Neural cell (in vitro differentiated cells): ENCODE data around the gene AFF2. TPM values are rescaled to one million over a fixed set of nuclear protein-coding genes. Genes with fewer than 3 reads are reported as not detected.

Source experiments
- H2AFZ ChIP-seq: fragments of 200-600, 300-800 bp; sonication (generic), shearing (Covaris generic); 2 replicates; pipeline ENCODE4 v1.6.0; 2014; ENCODE audit warnings: low read depth, mild to moderate bottlenecking, antibody characterized with exemption, low read length, moderate library complexity
- H3F3A ChIP-seq: fragments of 200-600 bp; shearing (Covaris generic); 2 replicates; pipeline ENCODE4 v1.6.1; 2016; ENCODE audit warnings: mild to moderate bottlenecking, moderate library complexity, mixed read lengths, antibody characterized with exemption, low read length; ENCODE audit not compliant: insufficient read depth, poor library complexity, severe bottlenecking
- H3K27ac ChIP-seq: fragments of 200-600, 300-800 bp; sonication (generic), shearing (Covaris generic); 2 replicates; pipeline ENCODE4 v1.5.1; 2014; ENCODE audit warnings: mild to moderate bottlenecking, low read length, moderate library complexity
- H3K27me3 ChIP-seq: fragments of 300-800, 200-600 bp; sonication (generic), shearing (Covaris generic); 2 replicates; pipeline ENCODE4 v1.6.0; 2014; ENCODE audit warnings: mild to moderate bottlenecking, low read depth, low read length, moderate library complexity; ENCODE audit not compliant: insufficient read depth
- H3K36me3 ChIP-seq: fragments of 300-800, 200-600 bp; sonication (generic), shearing (Covaris generic); 2 replicates; pipeline ENCODE4 v1.5.1; 2014; ENCODE audit warnings: mild to moderate bottlenecking, antibody characterized with exemption, low read length, moderate library complexity; ENCODE audit not compliant: insufficient read depth
- H3K4me2 ChIP-seq: fragments of 300-800, 200-600 bp; sonication (generic), shearing (Covaris generic); 2 replicates; pipeline ENCODE4 v1.6.0; 2014; ENCODE audit warnings: mild to moderate bottlenecking, low read length
- H3K4me3 ChIP-seq: fragments of 300-800, 200-600 bp; sonication (generic), shearing (Covaris generic); 2 replicates; pipeline ENCODE4 v1.5.1; 2014; ENCODE audit warnings: mild to moderate bottlenecking, low read length, moderate library complexity
- H3K79me2 ChIP-seq: fragments of 200-600 bp; shearing (Covaris generic); replicated peaks from 2 replicates; pipeline ENCODE4 v1.6.0; 2014; ENCODE audit warnings: mild to moderate bottlenecking, low read length, moderate library complexity; ENCODE audit not compliant: insufficient read depth
- H3K9ac ChIP-seq: fragments of 300-800, 200-600 bp; sonication (generic), shearing (Covaris generic); 2 replicates; pipeline ENCODE4 v1.6.1; 2016; ENCODE audit warnings: mild to moderate bottlenecking, low read length, mixed read lengths
- H3K9me2 ChIP-seq: fragments of 200-600 bp; shearing (Covaris generic); 2 replicates; pipeline ENCODE4 v1.6.1; 2016; ENCODE audit warnings: mild to moderate bottlenecking, low read length, mixed read lengths; ENCODE audit not compliant: insufficient read depth
- H3K9me3 ChIP-seq: fragments of 200-600, 300-800 bp; sonication (generic), shearing (Covaris generic); 2 replicates; pipeline ENCODE4 v1.6.1; 2016; ENCODE audit warnings: mild to moderate bottlenecking, mixed run types, low read length, moderate library complexity, mixed read lengths
- H4K20me1 ChIP-seq: fragments of 200-600 bp; shearing (Covaris generic); 2 replicates; pipeline ENCODE4 v1.6.1; 2016; ENCODE audit warnings: mild to moderate bottlenecking, mixed run types; ENCODE audit not compliant: insufficient read depth
- CTCF ChIP-seq: fragments of 450-650 bp; IDR thresholded peaks from 2 replicates; pipeline ENCODE4 v1.5.1; 2014; ENCODE audit warnings: antibody characterized with exemption, mild to moderate bottlenecking, moderate library complexity; ENCODE audit not compliant: poor library complexity, severe bottlenecking
- EP300 ChIP-seq: fragments of 450-650 bp; conservative IDR thresholded peaks from 2 replicates; pipeline ENCODE4 v1.6.1; 2014; ENCODE audit warnings: antibody characterized with exemption, mild to moderate bottlenecking, moderate library complexity; ENCODE audit not compliant: poor library complexity, severe bottlenecking
- EZH2 ChIP-seq: fragments of 200-600, 300-800 bp; shearing (Covaris generic), sonication (generic); IDR thresholded peaks from 2 replicates; pipeline ENCODE4 v1.6.1; 2014; ENCODE audit warnings: antibody characterized with exemption, low read length, borderline replicate concordance, mild to moderate bottlenecking; ENCODE audit not compliant: insufficient read depth, poor library complexity, severe bottlenecking
- MXI1 ChIP-seq: fragments of 450-650 bp; conservative IDR thresholded peaks from 2 replicates; pipeline ENCODE4 v1.6.1; 2014; ENCODE audit warnings: antibody characterized with exemption, mild to moderate bottlenecking; ENCODE audit not compliant: poor library complexity, severe bottlenecking
- POLR2AphosphoS5 ChIP-seq: IDR thresholded peaks from 2 replicates; pipeline ENCODE4 v1.6.1; 2012
- RAD21 ChIP-seq: fragments of 450-650 bp; conservative IDR thresholded peaks from 2 replicates; pipeline ENCODE4 v1.6.1; 2014; ENCODE audit warnings: antibody characterized with exemption, mild to moderate bottlenecking, moderate library complexity
- SMC3 ChIP-seq: fragments of 450-650 bp; conservative IDR thresholded peaks from 2 replicates; pipeline ENCODE4 v1.6.1; 2014; ENCODE audit warnings: antibody characterized with exemption, mild to moderate bottlenecking, moderate library complexity; ENCODE audit not compliant: poor library complexity
- TAF1 ChIP-seq: IDR thresholded peaks from 2 replicates; pipeline ENCODE4 v1.6.1; 2012; ENCODE audit warnings: low read depth
- polyA minus RNA-seq: library from RNA; depleted of rRNA, polyadenylated mRNA; stranded (reverse); fragments of >200 nt; gene quantifications from 2 replicates; pipeline ENCODE4 v1.2.3, GENCODE V29; 2014
- polyA plus RNA-seq: library from polyadenylated mRNA; depleted of rRNA; stranded (reverse); fragments of >200 nt; gene quantifications from 2 replicates; pipeline ENCODE4 v1.2.3, GENCODE V29; 2014
- TF ChIP-seq, protein P1 (sequence below): IDR thresholded peaks from 2 replicates; pipeline ENCODE4 v1.6.1; 2012; ENCODE audit warnings: borderline replicate concordance

AFF2 gene
- polyA plus RNA-seq = 10.5 and 18.6 TPM in 2 replicates
- polyA minus RNA-seq = 391 and 420 TPM in 2 replicates

- TF ChIP-seq RAD21 (peak; percentile 23), TAF1 (peak; percentile 30), POLR2AphosphoS5 (no peak), EZH2 (no peak), EP300 (no peak), MXI1 (no peak), SMC3 (no peak), CTCF (no peak)
- TF ChIP-seq, protein P1, sequence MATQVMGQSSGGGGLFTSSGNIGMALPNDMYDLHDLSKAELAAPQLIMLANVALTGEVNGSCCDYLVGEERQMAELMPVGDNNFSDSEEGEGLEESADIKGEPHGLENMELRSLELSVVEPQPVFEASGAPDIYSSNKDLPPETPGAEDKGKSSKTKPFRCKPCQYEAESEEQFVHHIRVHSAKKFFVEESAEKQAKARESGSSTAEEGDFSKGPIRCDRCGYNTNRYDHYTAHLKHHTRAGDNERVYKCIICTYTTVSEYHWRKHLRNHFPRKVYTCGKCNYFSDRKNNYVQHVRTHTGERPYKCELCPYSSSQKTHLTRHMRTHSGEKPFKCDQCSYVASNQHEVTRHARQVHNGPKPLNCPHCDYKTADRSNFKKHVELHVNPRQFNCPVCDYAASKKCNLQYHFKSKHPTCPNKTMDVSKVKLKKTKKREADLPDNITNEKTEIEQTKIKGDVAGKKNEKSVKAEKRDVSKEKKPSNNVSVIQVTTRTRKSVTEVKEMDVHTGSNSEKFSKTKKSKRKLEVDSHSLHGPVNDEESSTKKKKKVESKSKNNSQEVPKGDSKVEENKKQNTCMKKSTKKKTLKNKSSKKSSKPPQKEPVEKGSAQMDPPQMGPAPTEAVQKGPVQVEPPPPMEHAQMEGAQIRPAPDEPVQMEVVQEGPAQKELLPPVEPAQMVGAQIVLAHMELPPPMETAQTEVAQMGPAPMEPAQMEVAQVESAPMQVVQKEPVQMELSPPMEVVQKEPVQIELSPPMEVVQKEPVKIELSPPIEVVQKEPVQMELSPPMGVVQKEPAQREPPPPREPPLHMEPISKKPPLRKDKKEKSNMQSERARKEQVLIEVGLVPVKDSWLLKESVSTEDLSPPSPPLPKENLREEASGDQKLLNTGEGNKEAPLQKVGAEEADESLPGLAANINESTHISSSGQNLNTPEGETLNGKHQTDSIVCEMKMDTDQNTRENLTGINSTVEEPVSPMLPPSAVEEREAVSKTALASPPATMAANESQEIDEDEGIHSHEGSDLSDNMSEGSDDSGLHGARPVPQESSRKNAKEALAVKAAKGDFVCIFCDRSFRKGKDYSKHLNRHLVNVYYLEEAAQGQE = no peak
- peaks cover 41% of the 10 kb centered on the region for H3K79me2 ChIP-seq
- H3K9ac ChIP-seq = peak within 1 kb of the TSS; percentile 69
- H3K27ac ChIP-seq = peak within 1 kb of the TSS; percentile 58
- H3K9me2 ChIP-seq = no peaks in the 10 kb centered on the region
- H3K27me3 ChIP-seq = no peaks in the 10 kb centered on the region
- peak within 1 kb of the TSS; percentile 2 for H3K4me2 ChIP-seq
- peak within 1 kb of the TSS; percentile 85 for H3K4me3 ChIP-seq
- no peaks in the 10 kb centered on the region for H4K20me1 ChIP-seq
- H2AFZ ChIP-seq = no peak within 1 kb of the TSS
- H3F3A ChIP-seq = no peaks in the 10 kb centered on the region
- H3K36me3 ChIP-seq = no peaks in the 10 kb centered on the region
- H3K9me3 ChIP-seq = no peaks in the 10 kb centered on the region
Measured at GRCh38 chrX:148500423-148501385, at the start of gene AFF2. TSS of gene AFF2 (plus strand) at chrX:148500617. CDS start at chrX:148501098, 481 bp downstream.

DNA sequence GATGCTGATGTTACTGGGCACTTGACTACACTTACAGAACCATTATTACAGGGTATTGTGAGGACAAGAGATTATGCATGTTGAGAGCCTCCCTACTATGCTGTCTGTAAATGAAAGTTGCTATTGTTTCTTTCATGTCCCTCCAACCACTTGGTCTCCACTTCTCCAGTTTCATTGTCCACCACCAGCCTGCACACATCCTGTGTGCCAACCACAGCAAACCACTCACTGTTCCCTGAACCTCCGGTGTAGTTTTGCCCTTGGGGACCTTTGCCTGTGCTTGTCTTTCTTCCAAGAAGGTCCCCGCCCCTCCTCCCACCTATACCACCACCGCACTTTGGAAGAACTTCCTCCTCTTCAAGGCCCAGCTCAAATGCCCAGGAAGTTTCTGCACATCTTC is 43.1 kb upstream of the AFF2 start:
- Histone ChIP-seq H3K9me3 (no peaks in the 10 kb centered on the region), H3K9me2 (no peaks in the 10 kb centered on the region), H3K79me2 (no peaks in the 10 kb centered on the region), H3K4me2 (no peak overlapping the region), H3K9ac (no peak overlapping the region), H2AFZ (no peak overlapping the region), H3K27me3 (no peaks in the 10 kb centered on the region), H3F3A (no peaks in the 10 kb centered on the region), H3K27ac (no peak overlapping the region), H4K20me1 (no peaks in the 10 kb centered on the region), H3K4me3 (no peak overlapping the region), H3K36me3 (no peaks in the 10 kb centered on the region)
- TF ChIP-seq TAF1 (no peak), SMC3 (no peak), MXI1 (no peak)
- TF ChIP-seq, protein P1 = no peak
